OCI-LY1 (cell line): ENCODE measurements around the gene PAK4.

Experiments
- CTCF ChIP-seq: fragments of 200-600 bp; sonication (generic), shearing (Covaris generic); IDR thresholded peaks from 2 replicates; pipeline ENCODE4 v1.5.1; 2017; ENCODE audit warnings: mild to moderate bottlenecking, antibody characterized with exemption, low read length, moderate library complexity, mixed read lengths
- EZH2 ChIP-seq: fragments of 200-600 bp; sonication (generic), shearing (Covaris generic); IDR thresholded peaks from 2 replicates; pipeline ENCODE4 v1.8.0; 2017; ENCODE audit warnings: borderline replicate concordance, mixed run types, mild to moderate bottlenecking, antibody characterized with exemption, low read length, moderate library complexity, mixed read lengths

- TF ChIP-seq CTCF (no peak), EZH2 (no peak)
Measured at GRCh38 chr19:39190768-39191167, 65.2 kb downstream of the PAK4 start.
